RKO (cell line): ENCODE data around the gene DNAJC13.
"Not testable (repeated sequence)": the region's sequence is repeated elsewhere in the genome, so short reads cannot be mapped to it uniquely, and the experiment has no call there.

ENCODE experiments used
- DNase-seq: peaks from one replicate; pipeline ENCODE4 v3.0.0-alpha.2; 2016; ENCODE audit warnings: low spot score

DNAJC13 gene

DNA sequence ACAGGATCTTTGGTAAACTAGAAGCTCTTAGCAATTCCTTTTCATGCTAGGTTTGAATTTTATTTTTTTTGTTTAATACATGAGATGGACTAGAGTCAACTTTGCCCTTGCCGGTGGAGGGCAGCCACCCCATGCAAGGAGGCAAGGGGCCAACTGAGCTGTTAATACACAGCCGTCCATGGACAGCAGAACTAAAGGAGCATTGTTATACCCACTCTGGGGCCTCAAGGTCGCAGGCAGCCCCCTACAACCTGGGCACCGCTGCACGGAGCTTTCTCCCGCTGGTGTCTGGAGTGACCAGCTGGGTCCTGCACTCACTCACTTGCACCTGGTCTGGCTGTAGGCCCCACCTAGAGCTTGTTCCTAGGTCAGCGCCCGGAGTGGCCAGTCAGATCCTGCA is 131.9 kb downstream of the DNAJC13 start:
- DNase-seq, result no peak

GRCh38 chr3:132549890-132550578 is 132.7 kb downstream of the DNAJC13 start:
- DNase-seq, result peak; percentile 36

GRCh38 chr3:132550579-132551305 is 133.4 kb downstream of the DNAJC13 start:
- DNase-seq, result no peak

DNA sequence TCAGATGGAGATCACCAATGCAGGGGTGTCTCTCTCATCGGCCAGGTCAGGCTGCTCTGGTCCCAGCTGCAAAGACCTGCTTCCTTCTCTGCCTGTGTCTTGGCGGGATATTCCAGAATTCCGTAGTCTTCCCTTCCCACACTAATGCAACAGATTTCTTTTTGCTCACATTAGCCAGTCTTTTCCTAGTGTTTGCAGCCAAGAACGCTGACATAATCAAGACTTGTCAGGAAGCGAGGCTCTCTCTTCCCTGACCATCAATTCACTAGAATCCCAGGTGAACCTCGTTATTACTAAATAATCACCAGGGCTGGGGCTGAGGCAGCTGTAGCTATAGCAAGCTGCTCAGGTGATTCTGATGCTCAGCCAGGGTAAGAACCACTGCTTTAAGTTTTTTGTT is 136.5 kb downstream of the DNAJC13 start:
- no peak for DNase-seq

GRCh38 chr3:132554437-132554836 is 137.1 kb downstream of the DNAJC13 start:
- no peak for DNase-seq

DNA sequence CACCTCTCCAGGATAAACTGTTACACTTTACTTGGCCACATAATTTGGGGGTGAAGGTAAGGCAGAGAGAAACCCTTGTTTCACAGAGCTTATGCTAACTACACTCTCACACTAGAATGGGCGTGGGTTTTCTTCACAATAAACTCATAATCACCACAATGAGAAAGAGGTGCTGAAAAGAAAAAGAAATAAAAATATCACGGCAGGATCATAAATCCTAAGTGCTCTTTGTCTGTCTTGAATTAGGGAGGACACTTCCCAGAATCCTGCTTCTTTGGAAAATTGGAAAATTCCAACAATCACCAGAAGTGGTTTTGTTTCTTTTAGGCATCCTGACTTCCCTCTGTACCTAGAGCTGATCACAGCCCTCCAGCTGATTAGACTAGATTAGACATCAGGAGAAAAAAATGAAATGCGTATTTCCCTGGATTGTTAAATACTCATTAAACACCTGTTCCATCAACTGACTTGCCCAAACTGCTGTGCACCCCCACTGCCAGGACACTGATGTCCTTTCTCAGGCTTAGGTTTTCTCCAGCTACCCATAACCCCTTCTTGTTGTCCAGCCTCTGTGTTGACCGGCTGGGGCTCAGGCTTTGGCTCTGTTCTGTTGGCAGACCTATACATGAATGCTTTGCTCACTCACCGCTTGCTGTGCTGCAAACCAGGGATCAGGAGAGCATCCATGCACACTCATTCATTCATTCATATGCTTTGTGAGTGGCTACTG is 138.2 kb downstream of the DNAJC13 start:
- no peak for DNase-seq

- DNase-seq, result not testable (repeated sequence)
These were observed 138.7 kb downstream of the DNAJC13 start for GRCh38 chr3:132556036-132556386.

- no peak for DNase-seq
These were observed 139.3 kb downstream of the DNAJC13 start for GRCh38 chr3:132556508-132557159.

DNA sequence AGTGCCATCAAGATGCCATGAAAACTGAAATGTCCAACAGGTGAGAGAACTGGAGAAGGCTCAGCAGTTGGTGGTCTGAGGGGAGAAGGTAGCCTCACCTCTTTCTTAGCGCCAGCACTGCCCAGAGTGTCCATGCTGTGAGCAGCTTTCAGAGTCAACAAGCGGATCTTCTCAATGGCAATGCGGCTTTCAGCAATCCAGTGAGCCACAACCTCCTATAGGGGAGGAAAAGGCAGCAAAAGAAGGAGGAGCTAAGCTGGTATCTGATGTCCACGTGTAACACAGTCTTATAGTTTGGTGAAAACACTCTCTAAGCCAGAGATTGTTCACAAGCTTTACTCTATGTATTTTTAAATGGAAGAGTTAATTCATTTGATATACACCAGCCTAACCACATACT is 143.7 kb downstream of the DNAJC13 start:
- DNase-seq, result no peak

DNA sequence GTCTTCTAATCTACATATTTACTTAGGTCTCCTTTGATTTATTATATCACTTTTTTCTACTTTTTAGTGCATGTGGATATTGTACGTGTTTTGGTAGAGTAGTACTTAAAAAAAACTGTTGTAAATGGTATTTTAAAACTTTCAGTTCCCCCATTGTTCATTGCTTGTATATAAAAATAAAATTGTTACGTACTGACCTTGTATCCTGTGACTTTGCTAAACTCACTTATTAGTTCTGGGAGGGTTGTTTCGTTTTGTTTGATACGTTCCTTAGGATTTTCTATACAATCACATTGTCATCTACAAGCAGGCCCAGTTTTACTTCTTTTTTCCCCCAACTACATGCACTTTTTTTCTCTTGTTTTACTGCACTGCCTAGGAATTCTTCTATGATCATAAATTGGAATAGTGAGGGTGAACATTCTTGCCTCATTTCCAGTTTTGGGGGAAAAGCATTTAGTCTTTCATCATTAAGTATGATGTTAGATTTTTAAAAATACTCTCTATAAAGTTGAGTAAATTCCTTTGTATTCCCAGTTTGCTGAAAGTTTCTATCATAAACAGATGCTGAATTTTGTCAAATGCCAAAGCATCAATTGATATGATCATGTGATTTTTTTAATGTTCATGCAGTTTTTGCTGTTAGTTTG is 146.2 kb downstream of the DNAJC13 start:
- no peak for DNase-seq

- no peak for DNase-seq
These were observed 146.8 kb downstream of the DNAJC13 start for GRCh38 chr3:132564070-132564465.

- no peak for DNase-seq
These were observed 151.1 kb downstream of the DNAJC13 start for GRCh38 chr3:132568422-132568821.

GRCh38 chr3:132569153-132569552 is 151.9 kb downstream of the DNAJC13 start:
- no peak for DNase-seq

GRCh38 chr3:132569580-132569979 is 152.3 kb downstream of the DNAJC13 start:
- no peak for DNase-seq

DNA sequence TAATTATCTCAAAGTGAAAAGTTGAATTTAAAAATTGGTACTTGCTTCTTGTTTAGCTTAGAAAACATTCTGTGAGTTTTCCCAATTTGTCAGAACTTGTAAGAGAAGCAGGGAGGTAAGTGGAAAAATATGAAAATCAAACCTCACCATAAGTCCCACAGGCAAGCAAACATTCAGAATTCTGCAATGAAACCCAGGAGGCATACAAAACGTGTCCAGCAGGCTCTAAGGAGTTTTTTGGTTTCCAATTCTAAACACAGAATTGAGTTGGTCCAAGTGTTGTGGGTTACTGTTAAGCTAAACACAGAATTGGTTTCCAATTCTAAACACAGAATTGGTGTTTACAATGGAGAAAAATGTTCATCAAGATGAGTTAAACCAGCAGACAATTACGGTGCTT is 152.7 kb downstream of the DNAJC13 start:
- DNase-seq, result no peak

DNA sequence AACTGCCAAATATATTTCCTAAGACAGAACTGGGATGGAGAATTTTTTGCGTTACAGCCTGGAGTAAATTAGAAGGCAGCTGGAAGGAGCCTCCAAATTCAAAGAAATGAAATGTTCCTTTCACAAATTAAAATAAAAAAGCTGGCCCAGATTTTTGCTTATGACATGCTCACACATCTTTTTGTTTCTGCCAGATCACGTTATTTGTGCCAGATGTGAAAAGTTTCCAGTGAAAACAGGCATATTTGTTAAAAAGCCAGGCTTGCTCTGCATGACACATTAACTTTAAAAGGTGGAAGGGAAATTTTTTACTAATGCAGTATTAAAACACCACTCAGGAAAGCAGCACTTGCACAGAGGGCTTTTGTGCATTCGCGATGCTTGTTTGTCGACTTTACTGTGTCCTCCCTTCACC is 156.5 kb downstream of the DNAJC13 start:
- DNase-seq, result no peak

- no peak for DNase-seq
These were observed 170.1 kb downstream of the DNAJC13 start for GRCh38 chr3:132587401-132587800.
